H7 (cell line): ENCODE measurements around the gene ZDHHC3. TPM values are rescaled to one million over a fixed set of nuclear protein-coding genes. Genes with fewer than 3 reads are reported as not detected.

Experiments used
- DNase-seq: peaks from one replicate; pipeline ENCODE4 v3.0.0; 2012
- H3K27me3 ChIP-seq: 2 replicates; pipeline ENCODE4 v1.6.0; 2011; ENCODE audit warnings: mild to moderate bottlenecking, low read length; ENCODE audit not compliant: control insufficient read depth, insufficient read depth
- H3K36me3 ChIP-seq: replicated peaks from 2 replicates; pipeline ENCODE4 v1.5.1; 2011; ENCODE audit warnings: low read length; ENCODE audit not compliant: control insufficient read depth, insufficient read depth
- H3K4me3 ChIP-seq: 2 replicates; pipeline ENCODE4 v1.5.1; 2011; ENCODE audit warnings: low read depth, mild to moderate bottlenecking, control low read depth, low read length, moderate library complexity; ENCODE audit not compliant: insufficient read depth
- total RNA-seq: library from RNA; depleted of rRNA; stranded (reverse); fragments of >200 nt; shearing (Covaris generic); gene quantifications from 2 replicates; pipeline ENCODE4 v1.2.3, GENCODE V29; 2014

The ZDHHC3 gene
- total RNA-seq, 1 experiment from 2014 or later: 55.6 TPM

DNA sequence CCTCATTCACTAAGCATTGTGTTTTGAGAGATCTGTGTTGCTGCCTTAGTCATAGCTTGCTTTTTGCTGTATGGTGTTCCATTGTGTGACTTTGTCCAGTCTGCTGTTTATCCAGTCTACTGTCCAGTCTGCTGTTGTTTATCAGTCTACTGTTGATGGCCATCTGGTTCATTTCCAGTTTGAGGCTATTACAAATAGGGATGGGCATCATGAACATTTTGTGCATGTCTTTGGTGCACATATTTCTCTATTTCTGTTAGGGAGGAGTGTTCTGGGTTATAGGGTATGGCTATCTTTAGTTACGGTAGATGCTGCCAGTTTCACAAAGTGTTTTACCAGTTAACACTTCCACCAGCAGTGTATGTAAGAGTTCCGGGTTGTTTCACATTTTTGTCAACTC lies 27.9 kb upstream of the ZDHHC3 start:
- H3K4me3 ChIP-seq: no peak overlapping the region
- no peaks in the 10 kb centered on the region for H3K27me3 ChIP-seq
- no peak for DNase-seq
- peaks cover 41% of the 10 kb centered on the region for H3K36me3 ChIP-seq

DNA sequence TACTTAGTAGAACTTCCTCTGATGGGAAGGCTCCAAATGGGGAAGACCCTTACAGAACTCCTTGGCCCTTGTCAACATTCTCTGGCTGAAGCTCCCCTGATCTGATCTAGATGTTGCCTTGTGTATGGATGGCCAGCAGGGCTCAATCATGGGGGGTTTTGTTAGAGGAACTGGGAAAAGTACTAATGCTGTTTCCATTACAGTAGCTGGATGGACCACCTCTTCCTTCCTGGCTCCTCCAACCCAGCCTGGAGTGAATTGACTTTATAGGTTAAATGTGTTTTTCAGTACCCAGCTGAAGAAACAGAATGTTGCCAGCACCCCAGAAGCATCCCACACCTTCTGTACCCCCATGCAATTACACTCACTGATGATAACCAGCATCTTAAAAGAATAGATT lies 27.4 kb upstream of the ZDHHC3 start:
- DNase-seq: no peak
- H3K36me3 ChIP-seq: peaks cover 44% of the 10 kb centered on the region
- no peak overlapping the region for H3K4me3 ChIP-seq
- no peaks in the 10 kb centered on the region for H3K27me3 ChIP-seq

DNA sequence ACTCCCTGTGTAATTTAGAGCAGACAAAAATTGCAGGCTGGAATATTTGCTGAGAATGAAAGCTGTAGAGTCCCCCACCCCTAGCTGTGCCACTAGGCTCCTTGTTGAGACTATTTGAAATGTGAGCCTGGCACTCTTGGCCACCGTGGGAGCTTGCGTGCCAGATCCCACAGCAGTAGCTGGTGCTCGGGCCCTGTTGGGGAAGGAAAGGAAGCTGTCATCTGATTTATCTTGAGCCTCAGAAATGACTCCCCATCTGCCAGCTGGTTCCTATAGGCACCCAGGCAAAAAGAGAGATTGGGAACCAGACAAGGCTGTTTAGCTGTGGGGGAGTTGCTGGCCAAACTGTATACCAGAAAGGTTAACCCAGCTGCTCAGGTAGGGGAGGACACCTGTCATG lies 26.7 kb upstream of the ZDHHC3 start:
- Histone ChIP-seq H3K4me3 (no peak overlapping the region), H3K27me3 (no peaks in the 10 kb centered on the region), H3K36me3 (peaks cover 41% of the 10 kb centered on the region)
- no peak for DNase-seq

DNA sequence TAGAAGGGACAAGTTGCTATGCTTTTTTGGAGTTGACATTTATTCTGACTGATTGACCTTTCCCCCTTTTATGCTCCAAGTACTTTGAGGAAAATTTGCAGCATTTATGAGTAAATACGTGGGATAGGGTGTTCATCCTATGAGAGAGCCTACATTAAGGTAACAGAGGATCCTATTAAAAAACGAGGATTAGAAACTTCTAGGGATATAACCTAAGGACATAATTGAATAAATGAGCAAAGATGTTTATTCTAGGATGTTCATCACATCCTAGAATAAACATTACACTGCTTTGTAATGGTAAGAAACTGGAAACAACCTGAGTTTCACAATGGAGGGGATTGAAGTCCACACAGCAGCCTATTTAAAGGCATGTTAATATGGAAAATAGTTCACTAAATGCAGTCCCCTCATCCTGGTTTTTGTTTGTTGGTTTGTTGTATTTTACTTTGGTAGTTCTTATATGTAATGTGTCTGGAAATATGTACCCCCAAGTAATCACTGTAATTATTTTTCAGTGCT lies 26.2 kb upstream of the ZDHHC3 start:
- DNase-seq: no peak
- Histone ChIP-seq H3K4me3 (no peak overlapping the region), H3K27me3 (no peaks in the 10 kb centered on the region), H3K36me3 (peaks cover 39% of the 10 kb centered on the region)

DNA sequence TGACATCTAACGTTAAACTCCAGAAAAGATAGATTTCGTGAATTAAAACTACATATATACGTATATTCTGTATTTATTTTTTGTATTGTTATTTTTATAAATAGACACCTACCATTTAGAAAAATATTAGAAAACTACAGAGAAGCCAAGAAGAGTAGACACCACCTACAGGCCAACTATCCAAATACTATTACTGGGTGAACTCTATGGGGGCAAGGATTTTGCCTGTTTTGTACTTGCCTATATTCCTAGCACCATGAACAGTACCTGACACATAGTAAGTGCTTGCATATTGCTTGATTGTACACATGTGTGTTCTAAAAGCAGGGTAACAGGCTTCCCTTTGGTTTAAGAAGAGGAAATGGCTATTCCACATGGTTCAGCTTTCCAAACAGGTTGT lies 25.8 kb upstream of the ZDHHC3 start:
- Histone ChIP-seq H3K36me3 (peaks cover 37% of the 10 kb centered on the region), H3K4me3 (no peak overlapping the region), H3K27me3 (no peaks in the 10 kb centered on the region)
- DNase-seq: no peak

DNA sequence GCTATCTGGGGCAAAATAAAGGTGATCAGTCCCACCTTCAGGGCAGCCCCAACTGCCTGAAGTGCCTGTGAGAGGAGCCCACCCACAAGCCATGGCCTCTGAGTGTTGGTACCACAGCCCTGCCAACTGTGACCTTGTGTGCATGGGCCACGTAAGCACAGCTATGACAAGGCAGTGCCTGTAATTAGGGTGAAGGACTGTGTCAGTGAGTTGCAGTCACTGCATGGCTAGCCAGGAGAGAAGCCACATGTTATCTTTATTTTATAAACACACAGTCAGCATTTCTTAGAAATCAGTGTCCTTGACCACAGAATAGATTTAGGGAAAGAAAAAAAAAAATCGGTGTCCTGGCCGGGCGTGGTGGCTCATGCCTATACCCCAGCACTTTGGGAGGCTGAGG lies 24.8 kb upstream of the ZDHHC3 start:
- no peaks in the 10 kb centered on the region for H3K27me3 ChIP-seq
- peaks cover 41% of the 10 kb centered on the region for H3K36me3 ChIP-seq
- DNase-seq: no peak
- H3K4me3 ChIP-seq: no peak overlapping the region

DNA sequence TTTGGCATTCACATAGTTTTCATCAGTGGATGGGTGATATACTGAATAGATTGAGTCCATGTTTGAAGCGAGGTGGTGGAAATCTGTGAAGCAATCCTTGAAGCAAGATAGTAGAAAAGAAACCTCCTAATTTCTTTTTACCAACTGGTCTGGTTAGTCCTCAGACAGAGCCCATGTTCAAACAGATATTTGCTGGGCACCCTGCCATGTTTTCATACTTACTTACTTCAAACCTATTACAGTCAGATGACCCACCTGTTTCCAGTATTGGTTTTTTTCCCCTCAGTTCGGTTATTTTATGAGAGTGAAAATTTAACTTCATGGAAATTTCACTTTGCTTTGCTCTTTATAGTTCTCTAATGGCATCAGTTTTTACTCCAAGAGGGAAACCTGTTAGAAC lies 23.8 kb upstream of the ZDHHC3 start:
- no peak for DNase-seq
- Histone ChIP-seq H3K36me3 (peaks cover 37% of the 10 kb centered on the region), H3K27me3 (no peaks in the 10 kb centered on the region), H3K4me3 (no peak overlapping the region)

DNA sequence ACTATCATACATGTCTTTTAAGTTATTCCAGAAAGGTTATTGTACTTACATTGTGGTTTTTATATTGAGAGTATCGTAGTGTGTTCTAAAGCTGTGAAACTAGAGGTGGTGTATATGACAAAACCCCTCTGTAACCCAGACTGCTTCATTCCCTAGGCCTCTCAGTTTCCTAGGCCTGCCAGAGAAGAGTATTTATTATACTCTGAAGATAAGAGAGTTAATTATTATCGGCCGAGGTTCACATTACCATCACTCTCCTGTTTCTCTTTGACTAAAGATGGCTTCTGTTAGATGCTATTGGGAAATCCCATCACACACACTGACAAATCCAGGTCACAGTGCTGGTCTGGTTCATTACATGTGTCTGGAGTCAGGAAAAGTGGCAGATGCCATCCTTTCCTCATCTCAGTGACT lies 20.6 kb upstream of the ZDHHC3 start:
- no peak for DNase-seq
- peaks cover 27% of the 10 kb centered on the region for H3K36me3 ChIP-seq

DNA sequence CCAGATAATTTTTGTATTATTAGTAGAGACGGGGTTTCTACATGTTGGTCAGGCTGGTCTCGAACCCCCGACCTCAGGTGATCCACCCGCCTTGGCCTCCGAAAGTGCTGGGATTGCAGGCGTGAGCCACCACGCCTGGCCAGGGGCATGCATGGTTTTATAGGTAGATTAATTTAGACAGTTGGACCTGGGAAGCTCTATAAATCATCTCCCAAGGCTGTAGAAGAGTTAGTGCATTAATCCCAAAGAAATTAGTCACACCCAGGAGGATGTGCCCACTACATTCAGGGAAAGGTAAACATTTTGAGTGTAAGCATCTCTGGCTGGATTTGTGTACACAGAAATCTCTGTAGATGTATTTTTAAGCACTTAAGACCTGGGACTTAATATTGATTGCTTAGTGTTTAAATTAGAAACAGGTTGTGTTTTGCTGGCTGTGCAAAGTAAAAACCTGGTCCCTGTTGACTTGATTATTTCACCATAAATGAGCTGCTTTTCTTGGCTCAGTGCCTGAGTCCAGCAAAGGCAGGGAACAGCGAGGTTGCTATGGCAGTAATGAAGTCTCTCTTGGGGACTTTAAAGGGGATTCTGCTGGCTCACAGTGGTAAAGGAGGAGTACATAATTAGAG lies 19.3 kb upstream of the ZDHHC3 start:
- DNase-seq: no peak
- Histone ChIP-seq H3K36me3 (peaks cover 21% of the 10 kb centered on the region), H3K4me3 (no peak overlapping the region), H3K27me3 (no peaks in the 10 kb centered on the region)

More for the DNA sequence above, 20.6 kb upstream of the ZDHHC3 start:
- H3K27me3 ChIP-seq: no peaks in the 10 kb centered on the region
- no peak overlapping the region for H3K4me3 ChIP-seq

DNA sequence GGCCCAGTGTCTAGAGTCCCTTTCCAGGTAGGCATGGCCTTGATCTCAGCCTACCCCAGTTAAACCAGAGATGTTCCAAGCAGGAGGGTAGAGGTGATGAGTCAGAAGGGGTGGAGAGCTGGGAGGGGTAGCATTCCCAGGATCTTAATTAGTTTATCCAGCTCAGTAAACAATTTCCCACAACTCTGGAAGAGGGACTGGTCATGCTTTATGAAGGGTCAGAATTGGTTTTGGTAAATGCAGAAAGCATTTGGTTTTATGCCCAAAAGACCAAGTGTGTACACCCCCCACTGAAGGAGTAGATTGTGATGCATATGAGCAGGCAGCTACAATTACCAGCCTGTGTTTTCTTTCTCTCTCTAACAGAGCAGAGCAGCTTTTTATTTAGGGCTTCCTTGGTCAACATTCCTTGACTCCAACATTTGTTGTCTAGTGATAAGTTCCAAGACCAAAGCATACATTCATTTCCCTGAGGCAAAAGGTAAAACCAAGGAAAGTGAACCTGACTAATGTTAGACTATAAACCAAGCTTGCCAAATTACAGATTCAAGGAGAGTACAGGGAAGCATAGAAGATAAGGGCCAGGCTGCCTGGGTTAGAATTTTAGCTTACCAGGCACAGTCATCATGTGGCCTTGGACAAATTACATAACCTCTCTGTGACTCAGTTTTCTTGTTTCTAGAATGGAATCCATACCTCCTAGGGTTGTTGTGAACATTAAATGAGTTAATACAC lies 17.7 kb upstream of the ZDHHC3 start:
- Histone ChIP-seq H3K4me3 (no peak overlapping the region), H3K27me3 (no peaks in the 10 kb centered on the region), H3K36me3 (peaks cover 22% of the 10 kb centered on the region)
- DNase-seq: peak; percentile 58

DNA sequence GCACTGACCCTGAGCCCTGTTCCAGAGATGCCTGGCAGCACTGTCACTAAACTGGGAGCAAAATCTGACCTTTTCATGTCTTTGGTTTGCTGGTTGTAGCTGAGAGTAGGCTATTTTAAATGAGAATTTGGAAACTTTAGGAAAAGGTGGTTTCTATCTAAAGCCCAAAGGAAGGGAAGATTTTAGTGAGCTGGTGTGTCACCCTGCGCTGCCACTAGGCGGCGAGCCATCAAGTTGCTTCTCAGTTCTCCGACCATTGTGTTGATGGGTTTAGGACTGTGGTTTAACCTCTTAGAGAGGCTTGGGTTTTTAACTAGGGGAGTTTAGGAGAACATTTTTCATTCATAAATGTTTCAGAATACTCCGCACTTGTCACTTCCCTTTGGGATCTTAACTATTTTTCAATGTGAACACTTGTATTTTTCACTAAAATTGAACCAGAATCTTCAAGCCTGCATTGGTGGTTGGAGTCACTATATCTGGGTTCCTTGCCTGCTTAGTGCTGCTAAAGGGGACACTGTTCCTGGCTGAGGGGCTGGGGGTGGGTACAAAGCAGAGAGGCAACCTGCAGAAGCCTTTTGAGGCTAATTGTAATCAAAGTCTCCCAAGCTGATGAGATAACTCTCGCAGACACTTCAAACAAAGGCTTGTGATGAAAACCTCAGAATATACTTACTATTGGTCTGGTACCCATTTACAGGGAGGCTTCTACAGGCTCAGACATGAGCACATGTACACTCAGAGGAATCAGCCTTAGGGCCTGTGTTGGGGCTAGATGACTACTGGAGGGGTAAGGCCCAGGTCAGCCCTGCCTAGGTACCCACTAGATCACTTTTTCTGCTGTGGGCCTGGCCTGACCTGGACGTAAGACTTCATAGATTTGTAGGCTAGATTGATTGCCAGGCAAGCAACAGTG lies 16.8 kb upstream of the ZDHHC3 start:
- Histone ChIP-seq H3K36me3 (peaks cover 20% of the 10 kb centered on the region), H3K4me3 (no peak overlapping the region), H3K27me3 (no peaks in the 10 kb centered on the region)
- DNase-seq: peak; percentile 70

DNA sequence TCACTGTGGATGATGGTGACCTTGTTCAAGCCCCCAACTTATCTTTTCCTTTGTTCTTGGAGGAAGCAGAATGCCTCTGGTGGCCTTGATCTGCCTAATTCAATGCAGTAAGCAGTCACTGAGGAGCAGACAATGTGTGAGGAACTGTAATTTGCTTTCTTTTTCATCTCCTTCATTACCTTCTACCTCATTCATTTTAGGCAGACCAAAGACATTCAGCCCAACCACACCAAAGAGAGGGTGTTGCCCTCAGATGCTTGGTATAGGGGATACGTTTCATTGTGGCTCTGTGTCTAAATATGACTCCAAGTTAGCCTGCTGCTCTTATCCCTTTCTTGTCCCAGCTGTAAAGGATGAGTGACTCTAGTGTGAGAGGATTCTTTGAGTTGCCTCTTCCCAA lies 15.4 kb upstream of the ZDHHC3 start:
- Histone ChIP-seq H3K36me3 (peaks cover 11% of the 10 kb centered on the region), H3K4me3 (no peak overlapping the region), H3K27me3 (no peaks in the 10 kb centered on the region)
- no peak for DNase-seq

DNA sequence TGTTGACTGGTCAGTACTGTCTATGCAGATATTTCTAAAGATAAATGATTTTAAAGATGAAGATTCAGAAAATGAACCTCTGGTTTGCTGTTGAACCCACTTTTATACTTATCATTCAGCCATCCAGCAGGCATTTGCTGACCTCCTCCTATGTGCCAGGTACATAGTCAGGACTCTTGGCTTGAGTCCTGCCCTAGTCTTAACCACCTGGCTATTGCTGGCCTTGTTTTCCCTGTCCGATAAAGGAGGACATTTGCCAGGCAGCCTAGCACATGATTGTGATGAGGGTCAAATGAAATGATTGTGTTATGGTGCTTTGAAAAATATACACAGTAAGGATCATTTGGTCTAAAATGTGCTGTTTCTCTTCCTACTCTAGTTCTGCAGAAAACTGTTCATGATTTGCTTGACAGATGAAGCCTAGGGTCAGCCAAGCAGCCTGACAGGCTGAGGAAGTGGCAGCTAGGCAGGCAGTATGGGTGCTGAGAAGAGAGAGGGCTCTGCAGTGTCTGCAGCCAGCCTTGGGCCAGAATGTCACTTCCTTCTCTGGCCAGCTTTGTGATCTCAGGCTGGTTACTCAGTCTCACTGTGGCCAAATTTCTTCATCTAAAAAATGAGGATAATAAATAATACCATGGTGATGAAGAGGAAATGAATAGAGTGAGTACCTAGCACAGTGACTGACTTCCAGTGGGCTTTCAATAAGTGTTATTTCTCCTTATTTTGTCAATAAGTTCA lies 13.8 kb upstream of the ZDHHC3 start:
- DNase-seq: no peak
- Histone ChIP-seq H3K27me3 (no peaks in the 10 kb centered on the region), H3K4me3 (no peak overlapping the region), H3K36me3 (peaks cover 11% of the 10 kb centered on the region)

DNA sequence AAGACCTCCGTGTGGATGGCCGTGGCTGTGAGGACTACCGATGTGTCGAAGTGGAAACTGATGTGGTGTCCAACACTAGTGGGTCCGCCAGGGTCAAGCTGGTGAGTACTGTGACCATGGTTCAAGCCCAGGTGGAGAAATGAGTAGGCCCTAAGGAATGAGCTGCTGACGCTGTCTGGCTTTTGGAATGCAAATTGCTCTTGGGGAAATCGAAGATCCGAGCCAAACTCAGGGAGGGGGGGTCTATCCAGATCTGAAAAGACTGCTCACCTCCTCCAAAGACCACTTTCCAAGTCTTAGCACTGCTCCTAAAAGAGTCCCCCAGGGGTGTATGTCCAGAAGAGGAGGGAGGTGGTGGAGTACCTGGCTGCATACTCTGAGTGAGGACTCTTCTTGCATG lies 13.2 kb upstream of the ZDHHC3 start:
- no peak for DNase-seq
- no peak overlapping the region for H3K4me3 ChIP-seq
- peaks cover 11% of the 10 kb centered on the region for H3K36me3 ChIP-seq
- no peaks in the 10 kb centered on the region for H3K27me3 ChIP-seq
